Epidermal melanocyte (primary cell): ENCODE results near the gene ZNF764.
"Not testable (repeated sequence)": the region's sequence is repeated elsewhere in the genome, so short reads cannot be mapped to it uniquely, and the experiment has no call there.

Experiments used
- DNase-seq: peaks from one replicate; pipeline ENCODE4 v3.0.0; 2011; ENCODE audit warnings: low spot score; ENCODE audit not compliant: insufficient read length

The ZNF764 gene

GRCh38 chr16:30557957-30558788, at the start of gene ZNF764:
ZNF764 (minus strand) TSS chr16:30558374; CDS start chr16:30558182, 192 bp downstream.
- DNase-seq: peak; percentile 95

DNA sequence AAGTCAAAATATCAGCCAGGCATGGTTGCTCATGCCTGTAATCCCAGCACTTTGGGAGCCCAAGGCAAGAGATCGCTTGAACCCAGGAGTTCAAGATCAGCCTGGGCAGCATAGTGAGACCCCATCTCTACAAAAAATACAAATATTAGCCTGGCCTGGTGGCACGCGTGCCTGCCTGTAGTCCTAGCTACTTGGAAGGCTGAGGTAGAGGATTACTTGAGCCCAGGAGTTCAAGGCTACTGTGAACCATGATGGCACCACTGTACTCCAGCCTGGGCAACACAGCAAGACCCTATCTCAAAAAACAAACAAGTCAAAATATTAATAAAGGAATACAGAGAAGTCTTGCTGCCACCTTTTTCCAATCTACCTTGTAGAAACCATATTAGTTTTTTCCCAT, 47.8 kb upstream of the ZNF764 start:
- no peak for DNase-seq

GRCh38 chr16:30605158-30605557, 47.0 kb upstream of the ZNF764 start:
- no peak for DNase-seq

- DNase-seq: no peak
Measured at GRCh38 chr16:30604316-30604947, 46.3 kb upstream of the ZNF764 start.

GRCh38 chr16:30603945-30604315, 45.8 kb upstream of the ZNF764 start:
- DNase-seq: no peak

DNA sequence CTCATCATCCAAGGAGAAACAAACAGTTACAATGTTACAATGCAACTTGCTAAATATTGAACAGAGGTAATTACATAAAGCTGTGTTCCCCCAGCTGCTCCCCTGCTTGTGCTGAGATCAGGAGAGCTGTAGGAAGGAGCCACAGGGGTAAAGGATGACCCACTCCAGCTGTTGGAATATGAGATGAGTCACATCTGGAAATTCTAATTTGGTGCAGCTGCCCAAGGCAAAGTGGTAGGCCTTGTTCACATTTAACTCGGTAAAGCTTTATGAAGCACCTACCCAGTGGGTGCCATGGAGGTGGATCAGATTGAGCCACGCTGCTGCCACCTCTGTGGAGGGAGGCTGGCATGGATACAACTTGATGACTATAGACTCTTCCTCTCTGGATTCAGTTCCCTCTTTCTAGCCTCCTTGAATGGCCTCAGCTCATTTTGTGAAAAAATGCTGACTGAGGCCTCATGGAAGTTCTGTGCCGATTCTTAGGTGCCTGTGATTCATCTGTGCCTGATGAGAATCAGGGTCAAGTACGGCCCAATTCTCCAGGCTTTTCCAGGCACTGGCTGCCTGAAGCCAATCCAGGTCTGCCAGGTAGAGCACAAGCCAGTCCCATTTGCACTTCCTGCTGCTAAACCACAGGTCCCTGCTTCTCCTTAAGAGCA, 44.6 kb upstream of the ZNF764 start:
- no peak for DNase-seq

GRCh38 chr16:30601966-30602365, 43.8 kb upstream of the ZNF764 start:
- no peak for DNase-seq

GRCh38 chr16:30600929-30601328, 42.8 kb upstream of the ZNF764 start:
- DNase-seq: no peak

DNA sequence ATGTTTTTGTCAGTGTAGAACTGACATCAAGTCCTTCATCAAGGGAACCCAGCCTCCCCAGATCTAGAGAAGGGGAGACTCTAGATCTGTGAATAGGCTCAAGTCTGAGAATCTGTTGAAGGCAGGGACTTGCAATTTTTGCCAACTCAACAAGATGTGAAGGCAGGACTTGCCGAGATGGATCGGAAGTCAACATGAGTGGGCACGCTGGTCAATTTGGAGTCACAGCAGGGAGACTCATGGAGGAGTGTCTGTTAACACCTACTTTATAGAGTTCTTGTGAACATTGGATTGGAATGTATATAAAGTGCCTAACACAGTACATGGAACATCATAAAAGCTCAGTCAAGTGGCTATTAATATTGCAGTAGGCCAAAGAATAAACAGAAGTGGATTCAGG, 42.0 kb upstream of the ZNF764 start:
- no peak for DNase-seq

DNA sequence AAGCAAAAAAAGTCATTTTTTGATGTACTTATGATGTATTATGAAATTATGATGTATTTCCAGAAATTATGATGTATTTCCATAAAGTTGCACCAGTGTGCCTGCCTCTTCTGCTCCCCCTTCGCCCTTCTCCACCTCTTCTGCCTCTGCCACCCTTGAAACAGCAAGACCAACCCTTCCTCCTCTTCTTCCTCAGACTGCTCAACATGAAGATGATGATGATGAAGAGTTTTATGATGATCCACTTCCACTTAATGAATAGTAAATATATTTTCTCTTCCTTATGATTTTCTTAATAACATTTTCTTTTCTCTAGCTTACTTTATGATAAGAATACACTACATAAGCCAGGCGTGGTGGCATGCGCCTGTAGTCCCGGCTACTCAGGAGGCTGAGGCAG, 34.7 kb upstream of the ZNF764 start:
- DNase-seq: no peak

DNA sequence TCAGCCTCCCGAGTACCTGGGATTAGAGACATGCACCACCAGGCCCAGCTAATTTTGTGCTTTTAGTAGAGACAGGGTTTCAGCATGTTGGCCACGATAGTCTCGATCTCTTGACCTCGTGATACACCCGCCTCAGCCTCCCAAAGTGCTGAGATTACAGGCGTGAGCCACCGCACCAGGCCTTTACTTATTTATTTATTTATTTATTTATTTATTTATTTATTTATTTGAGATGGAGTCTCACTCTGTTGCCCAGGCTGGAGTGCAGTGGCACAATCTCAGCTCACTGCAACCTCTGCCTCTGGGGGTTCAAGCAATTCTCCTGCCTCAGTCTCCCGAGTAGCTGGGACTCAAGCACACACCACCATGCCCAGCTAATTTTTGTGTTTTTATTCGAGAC, 32.7 kb upstream of the ZNF764 start:
- not testable (repeated sequence) for DNase-seq

GRCh38 chr16:30589582-30589981, 31.4 kb upstream of the ZNF764 start:
- not testable (repeated sequence) for DNase-seq

GRCh38 chr16:30588651-30589050, 30.5 kb upstream of the ZNF764 start:
- no peak for DNase-seq

GRCh38 chr16:30585400-30586191, 27.4 kb upstream of the ZNF764 start, which contains the start of gene ZNF785:
ZNF785 (minus strand) TSS chr16:30585697; CDS start chr16:30585611, 86 bp downstream.
- DNase-seq: peak; percentile 97

GRCh38 chr16:30585022-30585399, 26.8 kb upstream of the ZNF764 start:
- DNase-seq: no peak

- no peak for DNase-seq
Measured at GRCh38 chr16:30582611-30583340, 24.6 kb upstream of the ZNF764 start.

DNA sequence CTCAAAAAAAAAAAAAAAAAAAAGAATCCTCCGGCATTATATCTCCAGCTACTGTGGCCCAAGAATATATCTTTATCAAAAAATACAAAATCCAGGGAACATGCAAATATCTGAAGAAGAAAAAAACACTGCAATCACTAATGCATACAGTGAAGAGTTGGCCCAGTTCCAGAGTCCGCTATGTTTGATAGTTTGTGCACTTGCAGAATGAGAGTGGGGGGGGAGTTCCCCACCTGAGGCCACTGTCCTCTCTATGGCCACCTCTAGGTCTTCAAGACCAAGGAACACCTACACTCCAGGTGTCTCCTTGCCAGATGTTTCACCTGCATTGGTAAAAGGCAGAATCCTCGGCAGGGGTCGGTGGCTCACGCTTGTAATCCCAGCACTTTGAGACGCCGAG, 23.3 kb upstream of the ZNF764 start:
- no peak for DNase-seq

DNA sequence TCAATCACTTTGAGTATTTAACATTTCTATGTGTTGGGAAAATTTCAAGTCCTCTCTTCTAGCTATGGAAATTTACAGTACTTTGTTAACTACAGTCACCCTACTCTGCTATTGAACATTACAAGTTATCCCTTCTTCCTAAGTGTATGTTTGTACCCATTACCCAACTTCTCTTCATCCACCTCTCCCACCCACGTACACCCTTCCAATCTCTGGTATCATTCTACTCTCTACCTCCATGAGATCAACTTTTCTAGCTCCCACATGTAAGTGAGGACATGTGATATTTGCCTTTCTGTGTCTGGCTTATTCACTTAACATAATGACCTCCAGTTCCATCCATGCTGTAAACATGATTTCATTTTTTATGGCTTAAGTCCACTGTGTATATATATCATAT, 16.5 kb upstream of the ZNF764 start:
- DNase-seq: no peak

- peak; percentile 98 for DNase-seq
Measured at GRCh38 chr16:30571445-30572322, 13.5 kb upstream of the ZNF764 start, which contains the start of gene ZNF688. ZNF688 (minus strand) TSS chr16:30571714; CDS start chr16:30571629, 85 bp downstream.
